HCT116 (cell line): ENCODE data around the gene ATG5. TPM values are rescaled to one million over a fixed set of nuclear protein-coding genes. Genes with fewer than 3 reads are reported as not detected.
"Not testable (repeated sequence)": the region's sequence is repeated elsewhere in the genome, so short reads cannot be mapped to it uniquely, and the experiment has no call there.

ENCODE experiments used
- ATAC-seq: fragments of 200-7000 bp; cut with Tn5 transposase; 2 replicates; pipeline ENCODE4 v1.9.1; 2020; ENCODE audit warnings: mild to moderate bottlenecking, moderate library complexity
- BruUV-seq: library from RNA; stranded (reverse); fragments of 400-500 nt; replicated peaks from 2 replicates; lab custom pipeline; 2021; lab: Mats Ljungman, UMichigan
- CTCF ChIA-PET: fragments of 300-600 bp; sonication (Branson Sonifier 250); formaldehyde crosslinking; loops from one replicate; lab custom pipeline; 2021; ENCODE audit warnings: antibody characterized with exemption; lab: Charles Lee
- POLR2A ChIA-PET: fragments of 300-600, 350-600 bp; sonication (Branson Sonifier 250); formaldehyde crosslinking; loops from one replicate; lab custom pipeline; 2021; ENCODE audit warnings: antibody characterized with exemption; lab: Charles Lee
- RAD21 ChIA-PET, 2 experiments: fragments of 300-600 bp; sonication (Branson Sonifier 250); formaldehyde crosslinking; loops; one replicate each; lab custom pipeline; 2023; ENCODE audit warnings: low total read pairs in 2 of 2; ENCODE audit not compliant: uncharacterized antibody in 2 of 2, unreplicated experiment in 2 of 2, low non-redundant PET in 1 of 2; lab: Charles Lee
- DNase-seq: peaks from one replicate; pipeline ENCODE4 v3.0.0-alpha.2; 2010; ENCODE audit warnings: low read depth, low spot score
- H2AFZ ChIP-seq: fragments of 200-600 bp; shearing (Covaris generic), sonication (generic); 2 replicates; pipeline ENCODE4 v1.6.1; 2017; ENCODE audit warnings: low read depth, mixed run types, mixed read lengths, antibody characterized with exemption, low read length; ENCODE audit not compliant: poor library complexity, severe bottlenecking
- H3K27ac ChIP-seq: 2 replicates; pipeline ENCODE4 v1.5.1; 2012; ENCODE audit warnings: low read depth, low read length
- H3K27me3 ChIP-seq: fragments of 200-600 bp; sonication (generic); 2 replicates; pipeline ENCODE4 v1.6.1; 2016; ENCODE audit warnings: mixed run types, low read length, mixed read lengths; ENCODE audit not compliant: insufficient read depth
- H3K36me3 ChIP-seq, 2 experiments: fragments of 200-500 bp in 1 of 2; fragments of 200-600 bp in 1 of 2; sonication (Bioruptor generic) in 1 of 2; sonication (generic) in 1 of 2; 2 replicates each; pipeline versions ENCODE4 v1.5.1 to v1.6.1; 2014 to 2016; ENCODE audit warnings: low read length in 2 of 2, inconsistent platforms in 1 of 2, mixed read lengths in 1 of 2, mixed run types in 1 of 2; ENCODE audit not compliant: insufficient read depth in 2 of 2, control insufficient read depth in 1 of 2
- H3K4me1 ChIP-seq, 2 experiments: fragments of 200-600 bp in 1 of 2; sonication (generic) in 1 of 2; 2 replicates each; pipeline versions ENCODE4 v1.5.1 to v1.6.1; 2012 to 2017; ENCODE audit warnings: low read length in 2 of 2, inconsistent platforms in 1 of 2, mild to moderate bottlenecking in 1 of 2, mixed read lengths in 1 of 2, mixed run types in 1 of 2, moderate library complexity in 1 of 2; ENCODE audit not compliant: insufficient read depth in 2 of 2, control insufficient read depth in 1 of 2
- H3K4me2 ChIP-seq: fragments of 200-600 bp; sonication (generic); 2 replicates; pipeline ENCODE4 v1.6.1; 2017; ENCODE audit warnings: mixed run types, low read length, mixed read lengths
- H3K4me3 ChIP-seq, 2 experiments: fragments of 200-600 bp in 1 of 2; sonication (generic) in 1 of 2; replicated peaks in 1 of 2; 2 replicates each; pipeline ENCODE4 v1.5.1; 2011 to 2016; ENCODE audit warnings: low read length in 2 of 2, control low read depth in 1 of 2, low read depth in 1 of 2, mild to moderate bottlenecking in 1 of 2, mixed read lengths in 1 of 2, mixed run types in 1 of 2
- H3K79me2 ChIP-seq: fragments of 200-600 bp; sonication (generic); 2 replicates; pipeline ENCODE4 v1.6.1; 2017; ENCODE audit warnings: mild to moderate bottlenecking, mixed run types, low read length, moderate library complexity, mixed read lengths; ENCODE audit not compliant: insufficient read depth
- H3K9ac ChIP-seq: fragments of 200-600 bp; sonication (generic); 2 replicates; pipeline ENCODE4 v1.6.1; 2016; ENCODE audit warnings: low read length, mixed read lengths
- H3K9me2 ChIP-seq: fragments of 200-600 bp; sonication (generic), shearing (Covaris generic); 2 replicates; pipeline ENCODE4 v1.6.1; 2017; ENCODE audit warnings: mixed run types, mild to moderate bottlenecking, moderate library complexity; ENCODE audit not compliant: insufficient read depth
- H3K9me3 ChIP-seq, 2 experiments: fragments of 200-500 bp in 1 of 2; fragments of 200-600 bp in 1 of 2; sonication (Bioruptor generic) in 1 of 2; sonication (generic) in 1 of 2; 2 replicates each; pipeline ENCODE4 v1.6.1; 2014 to 2017; ENCODE audit warnings: low read length in 2 of 2, mixed read lengths in 2 of 2, inconsistent platforms in 1 of 2, low read depth in 1 of 2, mild to moderate bottlenecking in 1 of 2, mixed run types in 1 of 2, moderate library complexity in 1 of 2; ENCODE audit not compliant: control insufficient read depth in 1 of 2, insufficient read depth in 1 of 2
- H4K20me1 ChIP-seq: fragments of 200-600 bp; sonication (generic), shearing (Covaris generic); 2 replicates; pipeline ENCODE4 v1.6.1; 2017; ENCODE audit warnings: mixed run types, mild to moderate bottlenecking, moderate library complexity; ENCODE audit not compliant: insufficient read depth
- ELF1 ChIP-seq: IDR thresholded peaks from 2 replicates; pipeline ENCODE4 v1.6.1; 2012; ENCODE audit warnings: low read depth, borderline replicate concordance
- POLR2AphosphoS5 ChIP-seq: IDR thresholded peaks from 2 replicates; pipeline ENCODE4 v1.6.1; 2011; ENCODE audit warnings: mild to moderate bottlenecking, low read depth, low read length, moderate library complexity
- SRF ChIP-seq: IDR thresholded peaks from 2 replicates; pipeline ENCODE4 v1.6.1; 2012; ENCODE audit warnings: low read depth
- ZFX ChIP-seq: fragments of 450-650 bp; IDR thresholded peaks from 2 replicates; pipeline ENCODE4 v1.6.1; 2017
- intact Hi-C: fragments of 100-400 bp; cut with micrococcal nuclease; formaldehyde crosslinking; loops from 2 replicates; pipeline ENCODE4 v1.10.0; 2022
- total RNA-seq: library from RNA; stranded (reverse); gene quantifications from one replicate; pipeline ENCODE4 v1.2.1, GENCODE V29; 2021; ENCODE audit not compliant: unreplicated experiment

ATG5 gene
- total RNA-seq, 1 experiment from 2014 or later: 39.6 TPM

DNA sequence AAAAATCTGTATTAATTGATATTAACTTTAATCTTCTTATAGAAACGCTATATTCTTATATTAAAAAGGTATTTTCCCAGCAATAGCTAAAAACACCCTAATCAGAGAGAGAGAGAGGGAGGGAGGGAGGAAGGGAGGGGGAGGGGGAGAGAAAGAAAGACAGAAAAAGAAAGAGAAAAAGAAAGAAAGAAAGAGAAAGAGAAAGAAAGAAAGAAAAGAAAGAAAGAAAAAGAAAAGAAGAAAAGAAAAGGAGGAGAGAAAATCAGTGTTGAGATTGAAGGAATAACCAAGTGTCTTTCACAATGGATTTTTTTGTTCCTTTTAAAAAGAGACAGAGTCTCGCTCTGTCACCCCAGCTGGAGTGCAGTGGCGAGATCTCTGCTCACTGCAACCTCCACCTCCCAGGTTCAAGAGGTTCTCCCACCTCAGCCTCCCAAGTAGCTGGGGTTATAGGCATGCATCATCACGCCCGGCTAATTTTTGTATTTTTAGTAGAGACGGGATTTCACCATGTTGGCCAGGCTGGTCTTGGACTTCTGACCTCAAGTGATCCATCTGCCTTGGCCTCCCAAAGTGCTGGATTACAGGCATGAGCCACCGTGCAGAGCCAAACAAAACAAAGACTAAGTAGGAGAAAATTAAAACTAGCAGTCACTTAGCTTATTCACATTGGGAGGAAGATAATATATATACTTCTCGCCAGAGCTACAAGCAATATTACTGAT is 73.9 kb downstream of the ATG5 start:
- H3K36me3 ChIP-seq, H2AFZ ChIP-seq, POLR2A ChIA-PET, H3K27me3 ChIP-seq, DNase-seq, H3K9me3 ChIP-seq, H3K27ac ChIP-seq, H3K4me3 ChIP-seq, ATAC-seq, intact Hi-C loops, H3K4me2 ChIP-seq, H3K9ac ChIP-seq, RAD21 ChIA-PET, H3K9me2 ChIP-seq, BruUV-seq: not testable (repeated sequence)
- Histone ChIP-seq H3K4me1 (peaks cover 8 to 19% of the 10 kb centered on the region in 2 experiments; a peak in 3 of 4 replicates), H4K20me1 (peaks cover 12% of the 10 kb centered on the region; the same call in 1 of the 2 replicates), H3K79me2 (peaks cover 44% of the 10 kb centered on the region)
- CTCF ChIA-PET: interaction anchor here (1.0 kb wide), 1 partner anchor 29 kb away, joined by 3 read pairs; no protein-coding TSS in a partner anchor

DNA sequence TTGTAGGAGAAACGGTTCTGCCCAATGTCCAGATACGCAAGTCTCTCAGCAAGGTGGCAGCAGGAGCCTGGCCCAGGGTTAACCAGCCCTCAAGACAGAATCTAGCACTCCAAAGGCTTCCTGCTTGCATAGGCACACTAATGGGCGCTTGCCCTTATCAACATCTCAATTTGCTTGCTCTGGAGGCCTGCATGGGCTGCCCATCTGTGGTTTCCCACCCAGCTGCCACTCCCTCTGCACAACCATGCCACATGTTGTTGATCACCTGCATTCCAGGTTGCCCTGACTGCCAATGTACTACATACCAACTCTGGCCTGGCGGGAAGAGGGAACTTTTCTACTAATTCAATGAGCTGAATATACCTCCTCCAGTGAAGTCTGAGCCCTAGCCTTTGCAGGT is 74.6 kb downstream of the ATG5 start:
- no peak for DNase-seq
- Histone ChIP-seq H3K9ac (no peak overlapping the region), H3K4me1 (peaks cover 8 to 19% of the 10 kb centered on the region in 2 experiments; a peak in 3 of 4 replicates), H4K20me1 (peaks cover 8% of the 10 kb centered on the region; the same call in 1 of the 2 replicates), H3K36me3 (peaks cover 3 to 7% of the 10 kb centered on the region in 2 experiments; a peak in 2 of 4 replicates), H3K27ac (no peak overlapping the region), H3K4me2 (no peak overlapping the region), H3K9me3 (no peaks in the 10 kb centered on the region), H3K4me3 (no peak overlapping the region), H3K27me3 (no peaks in the 10 kb centered on the region), H3K9me2 (no peaks in the 10 kb centered on the region), H2AFZ (no peak overlapping the region), H3K79me2 (peaks cover 37% of the 10 kb centered on the region)
- POLR2A ChIA-PET: no interaction called here
- TF ChIP-seq ELF1 (no peak), ZFX (no peak), SRF (no peak), POLR2AphosphoS5 (no peak)
- CTCF ChIA-PET: no interaction called here
- ATAC-seq: no peak
- intact Hi-C loops: no loop called here
- BruUV-seq: no TSS peak
- RAD21 ChIA-PET: no interaction called here
